Measurements from ENCODE around the gene CA12. TPM values are rescaled to one million over a fixed set of nuclear protein-coding genes. Genes with fewer than 3 reads are reported as not detected.

The CA12 gene
- total RNA-seq, 1 experiment from 2014 or later: 64.9 TPM

Other genes with a start within 250 kb of the CA12 start
- 35.0 and 43.7 TPM in 2 replicates for gene RPS27L, start 224.4 kb downstream of the CA12 start, total RNA-seq (2014; rRNA removed; shearing (Covaris generic))
- 1.6 and 3.4 TPM in 2 replicates for gene RAB8B, start 192.2 kb downstream of the CA12 start, total RNA-seq (2014; rRNA removed; shearing (Covaris generic))
- 1.5 and 1.7 TPM in 2 replicates for gene APH1B, start 104.2 kb downstream of the CA12 start, total RNA-seq (2014; rRNA removed; shearing (Covaris generic))
- gene USP3, start 122.7 kb upstream of the CA12 start, total RNA-seq (2014; rRNA removed; shearing (Covaris generic)): 39.4 and 47.6 TPM in 2 replicates
- 0.68 and 1.0 TPM in 2 replicates for gene FBXL22, start 215.5 kb upstream of the CA12 start, total RNA-seq (2014; rRNA removed; shearing (Covaris generic))